HG03135 (cell line): ENCODE results near the gene MACROH2A1.

ENCODE experiments used
- ATAC-seq: cut with Tn5 transposase; IDR thresholded peaks from one replicate; pipeline ENCODE4 v1.9.1; 2021; ENCODE audit warnings: mild to moderate bottlenecking, moderate library complexity; ENCODE audit not compliant: unreplicated experiment

Gene MACROH2A1

DNA sequence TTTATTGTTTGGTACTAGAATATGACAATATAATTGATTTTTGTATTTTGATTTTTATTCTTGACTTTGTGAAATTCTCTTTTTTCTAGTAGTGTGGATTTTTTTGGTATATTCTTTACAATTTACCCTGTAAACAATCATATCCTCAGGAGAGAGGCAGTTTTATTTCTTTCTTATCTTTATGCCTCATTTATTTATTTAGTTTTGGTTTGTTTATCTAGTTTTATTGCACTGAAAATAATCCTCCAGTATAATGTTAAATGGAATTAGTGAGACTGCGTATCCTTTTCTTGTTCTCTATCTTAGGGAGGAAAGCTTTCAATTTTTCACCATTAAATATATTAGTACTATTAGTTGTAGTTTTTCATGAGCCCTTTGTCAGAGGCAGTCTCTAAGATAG lies 109.4 kb downstream of the MACROH2A1 start:
- no peak for ATAC-seq

DNA sequence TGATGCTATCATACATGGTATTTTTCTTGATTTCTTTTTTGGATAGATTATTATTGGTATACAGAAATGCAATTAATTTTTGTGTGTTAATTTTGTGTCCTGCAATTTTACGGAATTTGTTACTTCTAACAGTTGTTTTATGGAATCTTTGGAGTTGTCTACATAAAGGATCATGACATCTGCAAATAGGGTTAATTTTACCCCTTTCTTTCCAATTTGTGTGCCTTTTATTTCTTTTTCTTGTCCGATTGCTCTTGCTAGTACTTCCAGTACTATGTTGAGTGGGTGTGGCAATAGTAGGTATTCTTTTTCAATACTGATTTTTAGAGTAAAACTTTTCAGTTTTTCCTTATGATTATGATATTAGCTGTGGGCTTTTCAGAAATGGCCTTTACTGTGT lies 111.5 kb downstream of the MACROH2A1 start:
- ATAC-seq, result no peak
